Liver (tissue), 9 donors: ENCODE results near the gene LTBP4. TPM values are rescaled to one million over a fixed set of nuclear protein-coding genes. Genes with fewer than 3 reads are reported as not detected.
"Not testable (repeated sequence)": the region's sequence is repeated elsewhere in the genome, so short reads cannot be mapped to it uniquely, and the experiment has no call there.

ENCODE experiments used
- DNase-seq: peaks from one replicate; pipeline ENCODE4 v3.0.0-alpha.2; 2017; ENCODE audit warnings: low spot score
- H3K27ac ChIP-seq, 2 donors: one replicate each; pipeline ENCODE4 v1.7.0; 2013; ENCODE audit warnings: inconsistent platforms in 2 of 2, low read length in 2 of 2, control low read depth in 1 of 2, low read depth in 1 of 2, mild to moderate bottlenecking in 1 of 2
- H3K27me3 ChIP-seq, 4 donors: one replicate each; pipeline versions ENCODE4 v1.6.1 to v1.7.0; 2013; ENCODE audit warnings: low read length in 3 of 4, inconsistent platforms in 1 of 4, mild to moderate bottlenecking in 1 of 4, moderate library complexity in 1 of 4; ENCODE audit not compliant: control insufficient read depth in 4 of 4, insufficient read depth in 4 of 4
- H3K36me3 ChIP-seq, 4 donors: one replicate each; pipeline versions ENCODE4 v1.6.1 to v1.7.0; 2013; ENCODE audit warnings: low read length in 3 of 4, mild to moderate bottlenecking in 3 of 4, low read depth in 1 of 4, moderate library complexity in 1 of 4; ENCODE audit not compliant: control insufficient read depth in 4 of 4, insufficient read depth in 3 of 4
- H3K4me1 ChIP-seq, 4 donors: one replicate each; pipeline versions ENCODE4 v1.6.1 to v1.7.0; 2013; ENCODE audit warnings: low read length in 3 of 4, mild to moderate bottlenecking in 3 of 4, moderate library complexity in 1 of 4; ENCODE audit not compliant: control insufficient read depth in 4 of 4, insufficient read depth in 4 of 4
- H3K4me3 ChIP-seq, 3 donors: one replicate each; pipeline versions ENCODE4 v1.6.1 to v1.7.0; 2013; ENCODE audit warnings: low read length in 3 of 3, control low read depth in 1 of 3, low read depth in 1 of 3, mild to moderate bottlenecking in 1 of 3
- H3K9ac ChIP-seq, 2 donors: one replicate each; pipeline ENCODE4 v1.7.0; 2013; ENCODE audit warnings: low read length in 2 of 2, mild to moderate bottlenecking in 2 of 2, moderate library complexity in 2 of 2, control low read depth in 1 of 2, low read depth in 1 of 2
- H3K9me3 ChIP-seq, 4 donors: one replicate each; pipeline versions ENCODE4 v1.6.1 to v1.7.0; 2013; ENCODE audit warnings: low read length in 3 of 4; ENCODE audit not compliant: control insufficient read depth in 4 of 4
- EGR1 ChIP-seq, 2 donors: IDR thresholded peaks; 2 replicates each; pipeline ENCODE4 v1.6.1; 2016 to 2018; ENCODE audit warnings: antibody characterized with exemption in 2 of 2, low read depth in 2 of 2
- FOXA1 ChIP-seq: IDR thresholded peaks from 2 replicates; pipeline ENCODE4 v1.6.1; 2016; ENCODE audit warnings: antibody characterized with exemption
- FOXA2 ChIP-seq: IDR thresholded peaks from 2 replicates; pipeline ENCODE4 v1.6.1; 2016; ENCODE audit warnings: antibody characterized with exemption
- GABPA ChIP-seq, 2 donors: IDR thresholded peaks in 1 of 2; conservative IDR thresholded peaks in 1 of 2; 2 replicates each; pipeline ENCODE4 v1.6.1; 2016; ENCODE audit warnings: antibody characterized with exemption in 2 of 2, mild to moderate bottlenecking in 1 of 2, moderate library complexity in 1 of 2
- HNF4A ChIP-seq, 2 donors: conservative IDR thresholded peaks; 2 replicates each; pipeline ENCODE4 v1.6.1; 2016; ENCODE audit warnings: antibody characterized with exemption in 2 of 2, mild to moderate bottlenecking in 2 of 2
- HNF4G ChIP-seq: IDR thresholded peaks from 2 replicates; pipeline ENCODE4 v1.6.1; 2016; ENCODE audit warnings: antibody characterized with exemption
- JUND ChIP-seq, 2 donors: IDR thresholded peaks; 2 replicates each; pipeline ENCODE4 v1.6.1; 2016; ENCODE audit warnings: antibody characterized with exemption in 2 of 2
- NR2F2 ChIP-seq: IDR thresholded peaks from 2 replicates; pipeline ENCODE4 v1.6.1; 2016; ENCODE audit warnings: antibody characterized with exemption
- RAD21 ChIP-seq, 2 donors: IDR thresholded peaks; 2 replicates each; pipeline ENCODE4 v1.6.1; 2016; ENCODE audit warnings: antibody characterized with exemption in 2 of 2, mild to moderate bottlenecking in 2 of 2
- RXRA ChIP-seq, 2 donors: IDR thresholded peaks; 2 replicates each; pipeline ENCODE4 v1.6.1; 2017 to 2018; ENCODE audit warnings: antibody characterized with exemption in 2 of 2, mild to moderate bottlenecking in 1 of 2
- TAF1 ChIP-seq: conservative IDR thresholded peaks from 2 replicates; pipeline ENCODE4 v1.6.1; 2016; ENCODE audit warnings: antibody characterized with exemption, mild to moderate bottlenecking
- YY1 ChIP-seq: IDR thresholded peaks from 2 replicates; pipeline ENCODE4 v1.6.1; 2016; ENCODE audit warnings: antibody characterized with exemption, mild to moderate bottlenecking
- WGBS: extraction: QIAGEN DNeasy Blood & Tissue Kit; methylation state at CpG from one replicate; pipeline ENCODE4 v1.1.7; 2013; 5-methylcytosine and 5-hydroxymethylcytosine counted together
- polyA plus RNA-seq, 2 donors: library from polyadenylated mRNA; stranded (reverse) in 1 of 2; unstranded in 1 of 2; fragments of 200-250 nt in 1 of 2; fragments of >200 nt in 1 of 2; fragmentation: Nextera tagmentation in 1 of 2; extraction: Ambion mirVana in 1 of 2; gene quantifications; one replicate each; pipeline versions ENCODE4 v1.2.1 to v1.2.3, GENCODE V29; 2013 to 2015
- total RNA-seq, 2 donors: library from RNA; depleted of rRNA; stranded (reverse); fragments of >200 nt; gene quantifications; one replicate each; pipeline ENCODE4 v1.2.3, GENCODE V29; 2014
- TF ChIP-seq, protein P1 (sequence below): IDR thresholded peaks from 2 replicates; pipeline ENCODE4 v1.6.1; 2016; ENCODE audit warnings: antibody characterized with exemption
- TF ChIP-seq, protein P2 (sequence below): IDR thresholded peaks from 2 replicates; pipeline ENCODE4 v1.6.1; 2016; ENCODE audit warnings: antibody characterized with exemption
- TF ChIP-seq, protein P3 (sequence below): IDR thresholded peaks from 2 replicates; pipeline ENCODE4 v1.6.1; 2016; ENCODE audit warnings: antibody characterized with exemption
- TF ChIP-seq, protein P4 (sequence below): fragments of 150-350 bp; IDR thresholded peaks from 2 replicates; pipeline ENCODE4 v1.5.1; 2017; ENCODE audit warnings: improper control_type of control experiment, low read depth, low read length; ENCODE audit not compliant: missing input control
- donor health status: healthy.
- donor health status: healthy.
- donor health status: healthy.
- donor health status: healthy.
- donor health status: healthy.

The LTBP4 gene
- total and polyA plus RNA-seq, 4 donors = 9.6 to 28.7 (median 17.8) TPM

DNA sequence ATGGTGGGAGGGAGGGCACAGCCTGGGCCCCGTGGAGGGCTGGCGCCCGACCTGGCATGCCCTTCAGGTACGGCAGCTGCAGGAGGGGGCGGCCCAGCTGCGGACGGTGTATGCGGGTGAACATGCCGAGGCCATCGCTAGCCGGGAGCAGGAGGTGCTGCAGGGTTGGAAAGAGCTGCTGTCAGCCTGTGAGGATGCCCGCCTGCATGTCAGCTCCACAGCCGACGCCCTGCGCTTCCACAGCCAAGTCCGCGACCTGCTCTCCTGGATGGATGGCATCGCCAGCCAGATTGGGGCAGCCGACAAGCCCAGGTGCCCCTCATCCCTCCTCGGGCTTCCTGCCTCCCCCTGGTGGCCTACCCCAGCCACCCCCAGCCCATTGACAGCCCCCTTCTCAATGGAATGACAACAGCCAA is 41.1 kb upstream of the LTBP4 start:
- TF ChIP-seq NR2F2 (no peak), RAD21 (IDR thresholded peaks at IDR 0.05) (no peak), GABPA (IDR thresholded peaks at IDR 0.05 in 1 of 2, conservative IDR thresholded peaks at IDR 0.05 in 1 of 2) (no peak), EGR1 (IDR thresholded peaks at IDR 0.05; ENCODE audit: low read depth in 2 of 2) (no peak), YY1 (no peak), FOXA1 (no peak), FOXA2 (no peak), HNF4G (no peak), HNF4A (conservative IDR thresholded peaks at IDR 0.05) (no peak), TAF1 (no peak)
- TF ChIP-seq, protein P1, sequence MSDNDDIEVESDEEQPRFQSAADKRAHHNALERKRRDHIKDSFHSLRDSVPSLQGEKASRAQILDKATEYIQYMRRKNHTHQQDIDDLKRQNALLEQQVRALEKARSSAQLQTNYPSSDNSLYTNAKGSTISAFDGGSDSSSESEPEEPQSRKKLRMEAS = no peak
- TF ChIP-seq, protein P2, sequence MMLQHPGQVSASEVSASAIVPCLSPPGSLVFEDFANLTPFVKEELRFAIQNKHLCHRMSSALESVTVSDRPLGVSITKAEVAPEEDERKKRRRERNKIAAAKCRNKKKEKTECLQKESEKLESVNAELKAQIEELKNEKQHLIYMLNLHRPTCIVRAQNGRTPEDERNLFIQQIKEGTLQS = no peak
- TF ChIP-seq, protein P3, sequence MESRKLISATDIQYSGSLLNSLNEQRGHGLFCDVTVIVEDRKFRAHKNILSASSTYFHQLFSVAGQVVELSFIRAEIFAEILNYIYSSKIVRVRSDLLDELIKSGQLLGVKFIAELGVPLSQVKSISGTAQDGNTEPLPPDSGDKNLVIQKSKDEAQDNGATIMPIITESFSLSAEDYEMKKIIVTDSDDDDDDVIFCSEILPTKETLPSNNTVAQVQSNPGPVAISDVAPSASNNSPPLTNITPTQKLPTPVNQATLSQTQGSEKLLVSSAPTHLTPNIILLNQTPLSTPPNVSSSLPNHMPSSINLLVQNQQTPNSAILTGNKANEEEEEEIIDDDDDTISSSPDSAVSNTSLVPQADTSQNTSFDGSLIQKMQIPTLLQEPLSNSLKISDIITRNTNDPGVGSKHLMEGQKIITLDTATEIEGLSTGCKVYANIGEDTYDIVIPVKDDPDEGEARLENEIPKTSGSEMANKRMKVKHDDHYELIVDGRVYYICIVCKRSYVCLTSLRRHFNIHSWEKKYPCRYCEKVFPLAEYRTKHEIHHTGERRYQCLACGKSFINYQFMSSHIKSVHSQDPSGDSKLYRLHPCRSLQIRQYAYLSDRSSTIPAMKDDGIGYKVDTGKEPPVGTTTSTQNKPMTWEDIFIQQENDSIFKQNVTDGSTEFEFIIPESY = no peak
- TF ChIP-seq, protein P4, sequence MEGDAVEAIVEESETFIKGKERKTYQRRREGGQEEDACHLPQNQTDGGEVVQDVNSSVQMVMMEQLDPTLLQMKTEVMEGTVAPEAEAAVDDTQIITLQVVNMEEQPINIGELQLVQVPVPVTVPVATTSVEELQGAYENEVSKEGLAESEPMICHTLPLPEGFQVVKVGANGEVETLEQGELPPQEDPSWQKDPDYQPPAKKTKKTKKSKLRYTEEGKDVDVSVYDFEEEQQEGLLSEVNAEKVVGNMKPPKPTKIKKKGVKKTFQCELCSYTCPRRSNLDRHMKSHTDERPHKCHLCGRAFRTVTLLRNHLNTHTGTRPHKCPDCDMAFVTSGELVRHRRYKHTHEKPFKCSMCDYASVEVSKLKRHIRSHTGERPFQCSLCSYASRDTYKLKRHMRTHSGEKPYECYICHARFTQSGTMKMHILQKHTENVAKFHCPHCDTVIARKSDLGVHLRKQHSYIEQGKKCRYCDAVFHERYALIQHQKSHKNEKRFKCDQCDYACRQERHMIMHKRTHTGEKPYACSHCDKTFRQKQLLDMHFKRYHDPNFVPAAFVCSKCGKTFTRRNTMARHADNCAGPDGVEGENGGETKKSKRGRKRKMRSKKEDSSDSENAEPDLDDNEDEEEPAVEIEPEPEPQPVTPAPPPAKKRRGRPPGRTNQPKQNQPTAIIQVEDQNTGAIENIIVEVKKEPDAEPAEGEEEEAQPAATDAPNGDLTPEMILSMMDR = no peak
- 71% methylated on average over 20 of the region's 20 CpGs for WGBS
- H3K27me3 ChIP-seq = no peaks in the 10 kb centered on the region
- no peaks in the 10 kb centered on the region for H3K36me3 ChIP-seq
- no peaks in the 10 kb centered on the region for H3K4me1 ChIP-seq
- H3K9ac ChIP-seq = no peak overlapping the region
- no peak overlapping the region for H3K4me3 ChIP-seq
- H3K9me3 ChIP-seq = no peaks in the 10 kb centered on the region
- no peak overlapping the region for H3K27ac ChIP-seq
- DNase-seq = no peak

DNA sequence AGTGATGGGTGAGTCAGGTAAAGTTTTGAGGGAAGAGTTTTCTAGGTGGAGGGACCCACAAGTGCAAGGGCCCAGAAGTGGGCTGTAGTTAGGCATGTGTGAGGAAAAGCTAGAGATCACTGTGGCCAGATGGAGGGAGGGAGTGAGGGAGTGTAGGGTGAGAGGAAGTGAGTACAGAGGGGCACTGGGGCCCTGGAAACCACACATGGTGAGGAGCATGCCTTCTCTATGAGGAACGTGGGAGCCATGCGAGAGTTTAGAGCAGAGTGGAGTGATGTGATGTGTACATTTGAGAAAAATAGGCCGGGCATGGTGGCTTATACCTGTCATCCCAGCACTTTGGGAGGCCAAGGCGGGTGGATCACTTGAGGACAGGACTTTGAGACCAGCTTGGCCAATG is 39.2 kb upstream of the LTBP4 start:
- Histone ChIP-seq H3K4me3 (no peak overlapping the region), H3K36me3 (no peaks in the 10 kb centered on the region), H3K9me3 (no peaks in the 10 kb centered on the region), H3K27me3 (peaks cover 0 to 4% (median 3%) of the 10 kb centered on the region in 4 donors), H3K27ac (no peak overlapping the region), H3K4me1 (no peaks in the 10 kb centered on the region), H3K9ac (no peak overlapping the region)
- 77% methylated on average over 4 of the region's 4 CpGs for WGBS
- no peak for DNase-seq
- TF ChIP-seq NR2F2 (no peak), HNF4A (conservative IDR thresholded peaks at IDR 0.05) (no peak), FOXA2 (no peak), EGR1 (IDR thresholded peaks at IDR 0.05; ENCODE audit: low read depth in 2 of 2) (no peak), YY1 (no peak), GABPA (IDR thresholded peaks at IDR 0.05 in 1 of 2, conservative IDR thresholded peaks at IDR 0.05 in 1 of 2) (no peak), RXRA (IDR thresholded peaks at IDR 0.05) (no peak), HNF4G (no peak), JUND (IDR thresholded peaks at IDR 0.05) (no peak)
- TF ChIP-seq, protein P4 = no peak
- TF ChIP-seq, protein P3 = no peak
- TF ChIP-seq, protein P1 = no peak

DNA sequence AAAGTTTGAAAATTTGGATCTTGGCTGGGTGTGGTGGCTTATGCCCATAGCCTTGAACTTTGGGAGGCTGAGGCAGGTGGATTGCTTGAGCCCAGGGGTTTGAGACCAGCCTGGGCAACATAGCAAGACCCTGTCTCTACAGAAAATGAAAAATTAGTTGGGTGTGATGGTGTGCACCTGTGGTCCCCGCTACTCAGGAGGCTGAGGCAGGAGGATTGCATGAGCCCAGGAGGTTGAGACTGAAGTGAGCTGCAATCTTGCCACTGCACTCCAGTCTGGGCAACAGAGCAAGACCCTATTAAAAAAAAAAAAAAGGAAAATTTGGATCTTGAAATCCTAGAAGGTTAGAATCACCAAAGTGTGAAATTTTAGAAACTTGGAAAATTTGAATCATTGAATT is 36.6 kb upstream of the LTBP4 start:
- not testable (repeated sequence) for H3K4me1 ChIP-seq

More for the DNA sequence above, 36.6 kb upstream of the LTBP4 start:
- WGBS = 86% methylated on average over 1 of the region's 1 CpG
- H3K4me3 ChIP-seq, H3K9me3 ChIP-seq, H3K9ac ChIP-seq, H3K36me3 ChIP-seq, H3K27ac ChIP-seq, H3K27me3 ChIP-seq, DNase-seq: not testable (repeated sequence)
